Loucy (cell line): ENCODE results near the gene MYDGF.

Experiments used
- EZH2phosphoT487 ChIP-seq: fragments of 200-600 bp; IDR thresholded peaks from 2 replicates; pipeline ENCODE4 v1.6.1; 2018; ENCODE audit warnings: antibody characterized with exemption, mild to moderate bottlenecking, moderate library complexity, borderline replicate concordance
- TF ChIP-seq, protein P1 (sequence below): fragments of 200-600 bp; sonication (generic); conservative IDR thresholded peaks from 2 replicates; pipeline ENCODE4 v1.5.1; 2014; ENCODE audit warnings: mild to moderate bottlenecking, antibody characterized with exemption, low read length

DNA sequence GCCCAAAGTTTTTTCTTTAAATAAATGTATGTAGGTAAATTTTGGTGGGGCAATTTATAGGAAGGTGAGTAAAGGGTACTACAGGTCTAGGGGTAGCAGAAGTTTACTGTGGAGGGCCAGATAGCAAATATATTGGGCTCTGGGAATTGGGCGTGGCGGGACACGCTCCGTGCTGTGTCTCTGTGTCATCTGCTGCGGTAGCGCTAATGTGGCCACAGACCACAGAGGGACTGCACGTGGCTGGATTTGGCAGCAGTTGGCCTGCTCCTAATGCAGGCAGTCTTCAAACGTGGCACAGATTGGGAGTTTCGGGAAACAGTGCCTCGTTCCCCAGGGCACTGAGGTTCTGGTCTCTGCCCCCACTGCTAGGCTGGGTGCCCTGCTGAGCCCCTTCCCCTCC is 16.6 kb upstream of the MYDGF start:
- TF ChIP-seq, protein P1, sequence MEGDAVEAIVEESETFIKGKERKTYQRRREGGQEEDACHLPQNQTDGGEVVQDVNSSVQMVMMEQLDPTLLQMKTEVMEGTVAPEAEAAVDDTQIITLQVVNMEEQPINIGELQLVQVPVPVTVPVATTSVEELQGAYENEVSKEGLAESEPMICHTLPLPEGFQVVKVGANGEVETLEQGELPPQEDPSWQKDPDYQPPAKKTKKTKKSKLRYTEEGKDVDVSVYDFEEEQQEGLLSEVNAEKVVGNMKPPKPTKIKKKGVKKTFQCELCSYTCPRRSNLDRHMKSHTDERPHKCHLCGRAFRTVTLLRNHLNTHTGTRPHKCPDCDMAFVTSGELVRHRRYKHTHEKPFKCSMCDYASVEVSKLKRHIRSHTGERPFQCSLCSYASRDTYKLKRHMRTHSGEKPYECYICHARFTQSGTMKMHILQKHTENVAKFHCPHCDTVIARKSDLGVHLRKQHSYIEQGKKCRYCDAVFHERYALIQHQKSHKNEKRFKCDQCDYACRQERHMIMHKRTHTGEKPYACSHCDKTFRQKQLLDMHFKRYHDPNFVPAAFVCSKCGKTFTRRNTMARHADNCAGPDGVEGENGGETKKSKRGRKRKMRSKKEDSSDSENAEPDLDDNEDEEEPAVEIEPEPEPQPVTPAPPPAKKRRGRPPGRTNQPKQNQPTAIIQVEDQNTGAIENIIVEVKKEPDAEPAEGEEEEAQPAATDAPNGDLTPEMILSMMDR = no peak
- TF ChIP-seq EZH2phosphoT487 = no peak
